ENCODE data around the gene SLC16A11. TPM values are rescaled to one million over a fixed set of nuclear protein-coding genes. Genes with fewer than 3 reads are reported as not detected.

SLC16A11 gene
- total and polyA plus RNA-seq, 2 of the 4 experiments (the other 2 are of a cell fraction): not detected

DNA sequence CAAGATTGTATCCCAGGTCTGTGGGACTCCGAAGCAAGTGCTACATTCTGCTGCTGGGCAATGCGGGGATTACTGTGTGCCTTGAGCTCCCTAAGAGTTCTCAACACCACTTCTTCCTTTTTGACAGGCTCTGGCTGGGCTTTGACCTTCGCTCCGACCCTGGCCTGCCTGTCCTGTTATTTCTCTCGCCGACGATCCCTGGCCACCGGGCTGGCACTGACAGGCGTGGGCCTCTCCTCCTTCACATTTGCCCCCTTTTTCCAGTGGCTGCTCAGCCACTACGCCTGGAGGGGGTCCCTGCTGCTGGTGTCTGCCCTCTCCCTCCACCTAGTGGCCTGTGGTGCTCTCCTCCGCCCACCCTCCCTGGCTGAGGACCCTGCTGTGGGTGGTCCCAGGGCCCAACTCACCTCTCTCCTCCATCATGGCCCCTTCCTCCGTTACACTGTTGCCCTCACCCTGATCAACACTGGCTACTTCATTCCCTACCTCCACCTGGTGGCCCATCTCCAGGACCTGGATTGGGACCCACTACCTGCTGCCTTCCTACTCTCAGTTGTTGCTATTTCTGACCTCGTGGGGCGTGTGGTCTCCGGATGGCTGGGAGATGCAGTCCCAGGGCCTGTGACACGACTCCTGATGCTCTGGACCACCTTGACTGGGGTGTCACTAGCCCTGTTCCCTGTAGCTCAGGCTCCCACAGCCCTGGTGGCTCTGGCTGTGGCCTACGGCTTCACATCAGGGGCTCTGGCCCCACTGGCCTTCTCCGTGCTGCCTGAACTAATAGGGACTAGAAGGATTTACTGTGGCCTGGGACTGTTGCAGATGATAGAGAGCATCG, 5.6 kb downstream of the SLC16A11 start:
- no peak overlapping the region for H3K18ac ChIP-seq (ENCODE audit: low read depth, low read length)
- peaks cover 15% of the 10 kb centered on the region for H3K27me3 ChIP-seq (ENCODE audit: control insufficient read depth, insufficient read depth, low read length)
- H3K9ac ChIP-seq (ENCODE audit: low read depth, low read length): no peak overlapping the region
- DNase-seq: no peak
- no peak overlapping the region for H2AK5ac ChIP-seq (ENCODE audit: low read depth, low read length)
- peaks cover 11% of the 10 kb centered on the region for H3K4me1 ChIP-seq (ENCODE audit: control insufficient read depth, insufficient read depth, low read length)
- H3K9me3 ChIP-seq (ENCODE audit: control insufficient read depth, insufficient read depth, low read length): no peaks in the 10 kb centered on the region
- H2AFZ ChIP-seq (replicated peaks; ENCODE audit: low read length, poor library complexity): no peak overlapping the region
- no peak overlapping the region for H3K14ac ChIP-seq (replicated peaks; ENCODE audit: low read depth, low read length)
- no peak overlapping the region for H3K56ac ChIP-seq (ENCODE audit: extremely low read depth, insufficient read depth, low read length)
- H2BK120ac ChIP-seq (ENCODE audit: low read depth, low read length): no peak overlapping the region
- 78% methylated on average over 10 of the region's 19 CpGs; no CpG with 5 or more reads in 1 of the 2 experiments for WGBS, 2 experiments (ENCODE audit: extremely low coverage in 2 of 2, insufficient read length in 1 of 2)
- H3K23ac ChIP-seq (ENCODE audit: low read depth, low read length): no peak overlapping the region
- H2BK20ac ChIP-seq (ENCODE audit: low read depth, low read length): no peak overlapping the region
- no peak overlapping the region for H2AK9ac ChIP-seq (replicated peaks; ENCODE audit: low read depth, low read length, poor library complexity)
- no peak overlapping the region for H3K4me3 ChIP-seq (ENCODE audit: insufficient read depth, low read depth, low read length)
- H3K27ac ChIP-seq (ENCODE audit: insufficient read depth, low read length): no peak overlapping the region
- in situ Hi-C loops (cut with MboI; ENCODE audit: low sequenced_read_pairs) (no loop called here), intact Hi-C loops (cut with micrococcal nuclease) (no loop called here), dilution Hi-C loops (cut with HindIII; ENCODE audit: low sequenced_read_pairs, unreplicated experiment) (no loop called here)
- H3K36me3 ChIP-seq (ENCODE audit: control insufficient read depth, insufficient read depth, low read length): no peaks in the 10 kb centered on the region
- H3K4ac ChIP-seq (ENCODE audit: low read depth, low read length): no peak overlapping the region
- no peak overlapping the region for H4K5ac ChIP-seq (ENCODE audit: low read depth, low read length)
- H3K9me1 ChIP-seq (ENCODE audit: insufficient read depth, low read length): peaks cover 8% of the 10 kb centered on the region; the same call in 1 of the 2 replicates
- BruUV-seq (replicated peaks): no TSS peak
- no peak overlapping the region for H4K8ac ChIP-seq (ENCODE audit: low read depth in 2 of 2, low read length in 2 of 2)
- H3K79me1 ChIP-seq (ENCODE audit: low read depth in 1 of 2, low read length in 2 of 2): peaks cover 5 to 17% of the 10 kb centered on the region in 2 experiments; a peak in 1 of 4 replicates
- no peaks in the 10 kb centered on the region for H4K20me1 ChIP-seq (ENCODE audit: insufficient read depth, low read length)
- CTCF ChIA-PET: no interaction called here
- no peak for ATAC-seq (ENCODE audit: low read depth)
- H2BK15ac ChIP-seq (ENCODE audit: low read depth, low read length): no peak overlapping the region
- H3K4me2 ChIP-seq (ENCODE audit: low read depth, low read length): no peak overlapping the region
- POLR2A ChIA-PET (ENCODE audit: unreplicated experiment): no interaction called here
- no peak overlapping the region for H4K91ac ChIP-seq (ENCODE audit: insufficient read depth, low read depth, low read length)
- no peak overlapping the region for H2BK5ac ChIP-seq (ENCODE audit: low read depth, low read length, poor library complexity, severe bottlenecking)
- no peak for TF ChIP-seq SMC3 (IDR thresholded peaks at IDR 0.05; ENCODE audit: low read depth, low read length)
- TF ChIP-seq BHLHE40 (IDR thresholded peaks at IDR 0.05; ENCODE audit: low read depth, low read length): no peak
- TF ChIP-seq POLR2A (IDR thresholded peaks at IDR 0.05; ENCODE audit: low read depth, low read length): no peak
- no peak for TF ChIP-seq RCOR1 (IDR thresholded peaks at IDR 0.05; ENCODE audit: insufficient replicate concordance, low read length)
- no peak for TF ChIP-seq MAFK (IDR thresholded peaks at IDR 0.05; ENCODE audit: low read depth, low read length)
- TF ChIP-seq CTCF (conservative IDR thresholded peaks at IDR 0.05; ENCODE audit: low read depth, low read length): no peak
- TF ChIP-seq CHD1 (IDR thresholded peaks at IDR 0.05; ENCODE audit: low read depth, low read length): no peak
- TF ChIP-seq, protein P1, sequence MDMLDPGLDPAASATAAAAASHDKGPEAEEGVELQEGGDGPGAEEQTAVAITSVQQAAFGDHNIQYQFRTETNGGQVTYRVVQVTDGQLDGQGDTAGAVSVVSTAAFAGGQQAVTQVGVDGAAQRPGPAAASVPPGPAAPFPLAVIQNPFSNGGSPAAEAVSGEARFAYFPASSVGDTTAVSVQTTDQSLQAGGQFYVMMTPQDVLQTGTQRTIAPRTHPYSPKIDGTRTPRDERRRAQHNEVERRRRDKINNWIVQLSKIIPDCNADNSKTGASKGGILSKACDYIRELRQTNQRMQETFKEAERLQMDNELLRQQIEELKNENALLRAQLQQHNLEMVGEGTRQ (IDR thresholded peaks at IDR 0.05; ENCODE audit: low read depth, low read length): no peak
- TF ChIP-seq MAZ (IDR thresholded peaks at IDR 0.05; ENCODE audit: borderline replicate concordance, low read depth, low read length): no peak
- TF ChIP-seq MXI1 (IDR thresholded peaks at IDR 0.05; ENCODE audit: borderline replicate concordance, low read depth, low read length): no peak
- TF ChIP-seq FOS (IDR thresholded peaks at IDR 0.05; ENCODE audit: low read depth, low read length): no peak
- TF ChIP-seq NFE2L2 (IDR thresholded peaks at IDR 0.05; ENCODE audit: low read depth, low read length): no peak
- no peak for TF ChIP-seq CEBPB (IDR thresholded peaks at IDR 0.05; ENCODE audit: low read depth, low read length)
- TF ChIP-seq RFX5 (IDR thresholded peaks at IDR 0.05; ENCODE audit: low read depth, low read length): no peak
- TF ChIP-seq RAD21 (IDR thresholded peaks at IDR 0.05; ENCODE audit: low read length): no peak

All from IMR-90 (cell line).